Activated T-helper 1 cell treated with anti-CD3 and anti-CD28 coated beads, Interleukin-12 subunit alpha, Interleukin-12 subunit beta, Interleukin-2, Interleukin-4 antibody, amounts not matched to agents 30 ng/mL and 10 ng/mL and 1 ng/mL, durations not matched to agents 14 hours and 24 hours and 36 hours (primary cell): Measurements from ENCODE around the gene OLAH. TPM values are rescaled to one million over a fixed set of nuclear protein-coding genes. Genes with fewer than 3 reads are reported as not detected.

Source experiments
- DNase-seq: peaks from one replicate; pipeline ENCODE4 v3.0.0; 2021; ENCODE audit warnings: low spot score
- H3K27ac Mint-ChIP-seq: one replicate; pipeline ENCODE4 v1.8.0; 2021; ENCODE audit warnings: mild to moderate bottlenecking, mixed read lengths
- H3K27me3 Mint-ChIP-seq: one replicate; pipeline ENCODE4 v1.8.0; 2022; ENCODE audit warnings: mild to moderate bottlenecking, moderate library complexity, mixed read lengths; ENCODE audit not compliant: insufficient read depth
- H3K36me3 Mint-ChIP-seq: one replicate; pipeline ENCODE4 v1.8.0; 2021; ENCODE audit warnings: low read depth, mixed read lengths
- H3K4me1 Mint-ChIP-seq: one replicate; pipeline ENCODE4 v1.8.0; 2021; ENCODE audit warnings: low read depth, mixed read lengths
- H3K4me3 Mint-ChIP-seq: one replicate; pipeline ENCODE4 v1.8.0; 2021; ENCODE audit warnings: mild to moderate bottlenecking, moderate library complexity, mixed read lengths
- H3K9me3 Mint-ChIP-seq: one replicate; pipeline ENCODE4 v1.8.0; 2021; ENCODE audit warnings: mixed read lengths
- intact Hi-C: fragments of 100-400 bp; cut with micrococcal nuclease; formaldehyde crosslinking; loops from one replicate; pipeline ENCODE4 v1.15.1; 2024
- total RNA-seq: library from RNA; stranded (reverse); gene quantifications from 2 replicates; pipeline ENCODE4 v1.2.3, GENCODE V29; 2022

The OLAH gene
- total RNA-seq, 1 donor from 2014 or later = 0.88 TPM

DNA sequence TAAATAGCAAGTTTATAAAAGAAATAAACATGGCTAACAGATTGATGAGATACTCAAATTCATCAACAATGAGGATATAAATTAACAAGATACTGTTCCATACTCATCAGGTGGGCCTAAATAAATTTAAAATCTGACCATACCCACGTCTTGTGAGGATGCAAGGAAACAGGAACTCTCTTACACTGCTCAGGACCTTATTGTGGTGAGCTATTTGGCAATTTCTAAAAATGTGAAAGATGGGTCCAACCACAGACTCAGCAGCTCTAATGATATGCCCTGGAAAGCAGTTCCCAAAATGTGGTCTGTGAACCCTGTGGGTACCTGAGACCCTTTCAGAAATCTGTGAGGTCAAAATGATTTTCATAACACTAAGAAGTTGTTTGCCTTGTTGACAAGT is 74.9 kb downstream of the OLAH start:
- intact Hi-C loops = no loop called here
- Mint-ChIP-seq H3K4me1 (peaks cover 10% of the 10 kb centered on the region), H3K27ac (no peak overlapping the region), H3K4me3 (no peak overlapping the region), H3K36me3 (peaks cover 23% of the 10 kb centered on the region), H3K27me3 (no peaks in the 10 kb centered on the region), H3K9me3 (no peaks in the 10 kb centered on the region)
- DNase-seq = no peak

DNA sequence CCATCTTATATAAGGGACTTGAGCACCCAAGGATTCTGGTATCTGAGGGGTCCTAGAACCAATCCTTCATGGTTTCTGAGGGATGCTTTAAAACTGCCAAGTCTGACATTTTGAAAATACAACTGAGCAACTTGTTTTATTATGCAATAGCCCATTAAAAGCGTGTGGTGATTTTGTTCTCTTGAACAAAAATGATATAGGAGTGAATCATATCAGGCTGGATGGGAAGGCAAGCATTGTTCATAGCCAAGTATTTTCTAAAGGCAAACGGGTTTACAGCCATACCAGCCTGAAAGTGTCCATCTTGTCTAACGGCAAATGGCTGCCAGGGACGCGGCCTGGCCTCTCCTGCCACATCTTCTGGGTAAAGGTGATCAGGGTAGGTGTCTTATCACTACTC is 76.8 kb downstream of the OLAH start:
- no peaks in the 10 kb centered on the region for H3K9me3 Mint-ChIP-seq
- DNase-seq = no peak
- H3K4me1 Mint-ChIP-seq = peaks cover 27% of the 10 kb centered on the region
- H3K27ac Mint-ChIP-seq = no peak overlapping the region
- no peak overlapping the region for H3K4me3 Mint-ChIP-seq
- H3K27me3 Mint-ChIP-seq = no peaks in the 10 kb centered on the region
- H3K36me3 Mint-ChIP-seq = peaks cover 33% of the 10 kb centered on the region
- intact Hi-C loops = no loop called here

DNA sequence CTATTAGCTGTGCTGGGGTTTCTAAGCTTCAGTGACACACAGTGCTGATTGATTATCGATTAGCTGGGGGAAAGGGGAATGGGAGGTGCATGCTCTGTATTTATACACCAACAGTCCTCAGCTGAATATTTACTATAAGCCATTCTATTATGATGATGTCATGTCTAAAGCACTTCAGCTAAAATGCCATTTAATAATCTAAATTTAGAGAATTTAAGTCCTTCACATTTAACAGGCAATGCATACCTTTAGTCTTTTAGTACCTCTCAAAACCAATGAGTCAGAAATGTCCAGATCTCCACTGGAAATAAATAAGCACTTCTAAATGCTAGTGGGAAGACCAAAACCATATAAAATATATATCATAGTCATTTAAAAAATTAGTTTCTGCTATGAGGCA is 78.0 kb downstream of the OLAH start:
- Mint-ChIP-seq H3K9me3 (no peaks in the 10 kb centered on the region), H3K36me3 (peaks cover 40% of the 10 kb centered on the region), H3K4me1 (peaks cover 27% of the 10 kb centered on the region), H3K27me3 (no peaks in the 10 kb centered on the region), H3K4me3 (no peak overlapping the region), H3K27ac (no peak overlapping the region)
- no peak for DNase-seq
- intact Hi-C loops = loop anchor here (2.0 kb wide), 1 partner anchor 19 kb away; no protein-coding TSS in a partner anchor

DNA sequence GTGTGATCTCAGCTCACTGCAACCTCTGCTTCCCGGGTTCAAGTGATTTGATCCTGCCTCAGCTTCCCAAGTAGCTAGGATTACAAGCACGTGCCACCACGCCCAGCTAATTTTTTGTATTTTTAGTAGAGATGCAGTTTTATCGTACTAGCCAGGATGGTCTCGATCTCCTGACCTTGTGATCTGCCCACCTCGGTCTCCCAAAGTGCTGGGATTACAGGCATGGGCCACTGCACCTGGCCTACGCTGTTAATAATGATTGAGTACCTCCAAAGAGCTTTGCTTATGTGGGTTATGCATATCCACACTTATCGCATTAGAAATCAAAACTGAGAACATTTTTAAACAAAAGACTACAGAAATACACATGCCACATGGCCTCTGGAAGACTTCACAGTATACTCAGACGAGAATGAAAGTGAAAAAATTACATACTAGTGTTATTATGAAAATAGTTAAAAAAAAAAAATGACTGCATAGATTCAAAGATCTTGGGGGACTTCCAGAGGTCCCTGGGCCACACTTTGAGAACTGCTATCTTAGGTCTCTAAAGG is 78.8 kb downstream of the OLAH start:
- no peak for DNase-seq
- Mint-ChIP-seq H3K4me1 (peaks cover 27% of the 10 kb centered on the region), H3K27ac (peak overlapping the region; percentile 72), H3K27me3 (no peaks in the 10 kb centered on the region), H3K9me3 (no peaks in the 10 kb centered on the region), H3K36me3 (peaks cover 40% of the 10 kb centered on the region), H3K4me3 (no peak overlapping the region)
- intact Hi-C loops = loop anchor here (1.0 to 2.0 kb wide), 2 partner anchors 18 to 45 kb away; no protein-coding TSS in a partner anchor

Other genes with a start within 250 kb of the OLAH start
- gene CDNF, start 205.9 kb upstream of the OLAH start, total RNA-seq = 0.47 and 0.93 TPM in 2 replicates
- 36.6 and 38.0 TPM in 2 replicates for gene HSPA14, start 205.6 kb upstream of the OLAH start, total RNA-seq
- gene MSANTD7, start 205.6 kb upstream of the OLAH start, total RNA-seq = 26.7 and 29.6 TPM in 2 replicates
- 43.3 and 51.7 TPM in 2 replicates for gene SUV39H2, start 165.1 kb upstream of the OLAH start, total RNA-seq
- 15.5 and 20.9 TPM in 2 replicates for gene DCLRE1C, start 89.8 kb upstream of the OLAH start, total RNA-seq
- 0.44 TPM in 1 of 2 replicates, not detected in the other for gene MEIG1, start 84.6 kb upstream of the OLAH start, total RNA-seq
- 2.3 and 2.7 TPM in 2 replicates for gene ACBD7, start 44.8 kb downstream of the OLAH start, total RNA-seq
- gene RPP38, start 53.4 kb downstream of the OLAH start, total RNA-seq = 19.6 and 24.8 TPM in 2 replicates
- 9.4 and 9.8 TPM in 2 replicates for gene NMT2, start 124.8 kb downstream of the OLAH start, total RNA-seq